Occipital lobe (tissue), 2 donors: Measurements from ENCODE around the gene RERE. TPM values are rescaled to one million over a fixed set of nuclear protein-coding genes. Genes with fewer than 3 reads are reported as not detected.
"Not testable (repeated sequence)": the region's sequence is repeated elsewhere in the genome, so short reads cannot be mapped to it uniquely, and the experiment has no call there.

Experiments
- DNase-seq: peaks from one replicate; lab custom pipeline; 2025; lab: John Stamatoyannopoulos, UW
- total RNA-seq: library from RNA; depleted of rRNA; stranded (reverse); fragments of >200 nt; gene quantifications from one replicate; pipeline ENCODE4 v1.2.3, GENCODE V29; 2014

The RERE gene
- total RNA-seq, 1 donor from 2014 or later, result 1,292 TPM

GRCh38 chr1:8720347-8720746, 97.1 kb downstream of the RERE start:
- no peak for DNase-seq

GRCh38 chr1:8718850-8719361, 98.5 kb downstream of the RERE start:
- no peak for DNase-seq

- DNase-seq, result no peak
Observed at GRCh38 chr1:8717148-8717547, 100.3 kb downstream of the RERE start.

- no peak for DNase-seq
Observed at GRCh38 chr1:8716238-8716637, 101.2 kb downstream of the RERE start.

- no peak for DNase-seq
Observed at GRCh38 chr1:8714173-8714572, 103.3 kb downstream of the RERE start.

- DNase-seq, result no peak
Observed at GRCh38 chr1:8712413-8713231, 104.8 kb downstream of the RERE start.

- no peak for DNase-seq
Observed at GRCh38 chr1:8711873-8712412, 105.5 kb downstream of the RERE start.

- no peak for DNase-seq
Observed at GRCh38 chr1:8711151-8711550, 106.3 kb downstream of the RERE start.

- no peak for DNase-seq
Observed at GRCh38 chr1:8708259-8708658, 109.2 kb downstream of the RERE start.

GRCh38 chr1:8706995-8707396, 110.4 kb downstream of the RERE start:
- DNase-seq, result no peak

GRCh38 chr1:8706291-8706690, 111.1 kb downstream of the RERE start:
- no peak for DNase-seq

- DNase-seq, result no peak
Observed at GRCh38 chr1:8704866-8705506, 112.5 kb downstream of the RERE start.

GRCh38 chr1:8702850-8703810, 114.3 kb downstream of the RERE start:
- peak; percentile 85 for DNase-seq

GRCh38 chr1:8702472-8702849, 115.0 kb downstream of the RERE start:
- no peak for DNase-seq

GRCh38 chr1:8701794-8702471, 115.5 kb downstream of the RERE start:
- no peak for DNase-seq

GRCh38 chr1:8699679-8700078, 117.8 kb downstream of the RERE start:
- no peak for DNase-seq

- DNase-seq, result no peak
Observed at GRCh38 chr1:8698937-8699447, 118.4 kb downstream of the RERE start.

- no peak for DNase-seq
Observed at GRCh38 chr1:8698012-8698630, 119.3 kb downstream of the RERE start.

- not testable (repeated sequence) for DNase-seq
Observed at GRCh38 chr1:8695442-8695841, 122.0 kb downstream of the RERE start.

GRCh38 chr1:8693107-8693506, 124.3 kb downstream of the RERE start:
- DNase-seq, result no peak
